Keratinocyte (primary cell): Measurements from ENCODE around the gene OR10C1. TPM values are rescaled to one million over a fixed set of nuclear protein-coding genes. Genes with fewer than 3 reads are reported as not detected.
"Not testable (repeated sequence)": the region's sequence is repeated elsewhere in the genome, so short reads cannot be mapped to it uniquely, and the experiment has no call there.

Experiments
- DNase-seq: peaks from one replicate; pipeline ENCODE4 v3.0.0-alpha.2; 2011; ENCODE audit warnings: low read depth, missing footprints, low spot score
- FAIRE-seq: peaks from 2 replicates; lab custom pipeline; 2011; peaks lifted over from hg19 to GRCh38; lab: Jason Lieb, UNC
- H2AFZ ChIP-seq: 2 replicates; pipeline ENCODE4 v1.6.0; 2012; ENCODE audit warnings: low read length, control low read depth, inconsistent platforms; ENCODE audit not compliant: control insufficient read depth
- H3K27ac ChIP-seq: 2 replicates; pipeline ENCODE4 v1.5.1; 2011; ENCODE audit warnings: low read length; ENCODE audit not compliant: control insufficient read depth, insufficient read depth
- H3K27me3 ChIP-seq: 3 replicates; pipeline ENCODE4 v1.6.0; 2011; ENCODE audit warnings: low read length; ENCODE audit not compliant: control insufficient read depth, insufficient read depth; ENCODE audit errors: extremely low read depth
- H3K36me3 ChIP-seq, 2 experiments: 2 replicates in 1 of 2; 3 replicates in 1 of 2; pipeline ENCODE4 v1.5.1; 2011; ENCODE audit warnings: low read length in 2 of 2, mild to moderate bottlenecking in 1 of 2; ENCODE audit not compliant: control insufficient read depth in 2 of 2, insufficient read depth in 2 of 2; ENCODE audit errors: extremely low read depth in 1 of 2
- H3K4me1 ChIP-seq: 3 replicates; pipeline ENCODE4 v1.5.1; 2011; ENCODE audit warnings: low read length; ENCODE audit not compliant: control insufficient read depth, insufficient read depth; ENCODE audit errors: extremely low read depth
- H3K4me2 ChIP-seq: 3 replicates; pipeline ENCODE4 v1.6.0; 2011; ENCODE audit warnings: low read depth, low read length; ENCODE audit not compliant: control insufficient read depth, insufficient read depth; ENCODE audit errors: extremely low read depth
- H3K4me3 ChIP-seq, 3 experiments: fragments of 200-600 bp in 1 of 3; sonication (generic) in 1 of 3; 2 replicates in 2 of 3; 3 replicates in 1 of 3; pipeline ENCODE4 v1.5.1; 2011 to 2016; ENCODE audit warnings: low read length in 3 of 3, mild to moderate bottlenecking in 3 of 3, control low read depth in 2 of 3, inconsistent platforms in 1 of 3, low read depth in 1 of 3, mixed read lengths in 1 of 3, mixed run types in 1 of 3, moderate library complexity in 1 of 3; ENCODE audit not compliant: control insufficient read depth in 2 of 3, insufficient read depth in 2 of 3; ENCODE audit errors: extremely low read depth in 1 of 3
- H3K79me2 ChIP-seq: 2 replicates; pipeline ENCODE4 v1.6.0; 2012; ENCODE audit warnings: low read length; ENCODE audit not compliant: control insufficient read depth, insufficient read depth
- H3K9ac ChIP-seq: 3 replicates; pipeline ENCODE4 v1.6.0; 2011; ENCODE audit warnings: low read length; ENCODE audit not compliant: control insufficient read depth, insufficient read depth; ENCODE audit errors: extremely low read depth
- H3K9me1 ChIP-seq: 3 replicates; pipeline ENCODE4 v1.6.0; 2011; ENCODE audit warnings: low read length; ENCODE audit not compliant: control insufficient read depth, insufficient read depth; ENCODE audit errors: extremely low read depth
- H3K9me3 ChIP-seq: 2 replicates; pipeline ENCODE4 v1.5.1; 2012; ENCODE audit warnings: low read depth, low read length; ENCODE audit not compliant: control insufficient read depth
- H4K20me1 ChIP-seq: 3 replicates; pipeline ENCODE4 v1.6.0; 2011; ENCODE audit warnings: low read length; ENCODE audit not compliant: control insufficient read depth, insufficient read depth; ENCODE audit errors: extremely low read depth
- EZH2 ChIP-seq: IDR thresholded peaks from one replicate; pipeline ENCODE4 v1.6.1; 2012; ENCODE audit warnings: inconsistent platforms, mild to moderate bottlenecking, low read length, moderate library complexity
- dilution Hi-C: fragments of 300-500 bp; cut with MboI; formaldehyde crosslinking; loops from one replicate; pipeline ENCODE4 v1.7.0; 2020; ENCODE audit warnings: low sequenced_read_pairs; ENCODE audit not compliant: extremely low pct_ligation_motif_present
- polyA plus RNA-seq, 5 experiments: library from polyadenylated mRNA; depleted of rRNA in 3 of 5; stranded (reverse) in 3 of 5; stranded (forward) in 1 of 5; unstranded in 1 of 5; fragments of >200 nt; gene quantifications; 1 replicate in 1 of 5; 2 replicates in 3 of 5; 3 replicates in 1 of 5; pipeline versions ENCODE4 v1.2.1 to v1.2.3, GENCODE V29; 2011 to 2012; ENCODE audit warnings: missing spikeins in 2 of 5, low read depth in 1 of 5, low replicate concordance in 1 of 5
- TF ChIP-seq, protein P1 (sequence below), 3 experiments: IDR thresholded peaks in 1 of 3; conservative IDR thresholded peaks in 1 of 3; optimal IDR thresholded peaks in 1 of 3; 2 replicates in 2 of 3; 3 replicates in 1 of 3; pipeline versions ENCODE3 to v1.5.1; 2011; ENCODE audit warnings: low read length in 3 of 3, mild to moderate bottlenecking in 3 of 3, moderate library complexity in 2 of 3, control low read depth in 1 of 3, inconsistent platforms in 1 of 3; ENCODE audit not compliant: insufficient read depth in 2 of 3; ENCODE audit errors: extremely low read depth in 1 of 3

The OR10C1 gene
- polyA plus RNA-seq, 1 donor (not counting 4 experiments of a cell fraction or from before 2014, with no cell fraction given), result not detected

DNA sequence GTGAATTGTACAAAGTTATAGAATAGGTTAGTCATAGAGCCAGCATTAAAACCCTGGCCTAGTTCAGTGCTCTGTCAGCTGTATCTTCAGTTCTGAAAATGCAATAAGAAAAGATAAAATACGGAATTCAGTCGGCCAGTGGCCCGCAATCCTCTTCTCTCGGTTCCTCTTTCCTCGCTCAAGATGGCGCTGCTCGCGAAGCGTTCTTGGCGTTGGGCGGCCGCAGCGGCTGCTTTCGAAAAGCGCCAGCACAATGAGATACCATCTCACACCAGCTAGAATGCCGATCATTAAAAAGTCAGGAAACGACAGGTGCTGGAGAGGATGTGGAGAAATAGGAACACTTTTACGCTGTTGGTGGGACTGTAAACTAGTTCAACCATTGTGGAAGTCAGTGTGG, 2.4 kb upstream of the OR10C1 start:
- H3K9ac ChIP-seq, H3K36me3 ChIP-seq, H4K20me1 ChIP-seq, H3K4me3 ChIP-seq, H3K27ac ChIP-seq, H2AFZ ChIP-seq, H3K79me2 ChIP-seq, FAIRE-seq, H3K9me1 ChIP-seq, H3K9me3 ChIP-seq, dilution Hi-C loops, H3K4me1 ChIP-seq, DNase-seq, H3K4me2 ChIP-seq, H3K27me3 ChIP-seq: not testable (repeated sequence)
- TF ChIP-seq, protein P1, sequence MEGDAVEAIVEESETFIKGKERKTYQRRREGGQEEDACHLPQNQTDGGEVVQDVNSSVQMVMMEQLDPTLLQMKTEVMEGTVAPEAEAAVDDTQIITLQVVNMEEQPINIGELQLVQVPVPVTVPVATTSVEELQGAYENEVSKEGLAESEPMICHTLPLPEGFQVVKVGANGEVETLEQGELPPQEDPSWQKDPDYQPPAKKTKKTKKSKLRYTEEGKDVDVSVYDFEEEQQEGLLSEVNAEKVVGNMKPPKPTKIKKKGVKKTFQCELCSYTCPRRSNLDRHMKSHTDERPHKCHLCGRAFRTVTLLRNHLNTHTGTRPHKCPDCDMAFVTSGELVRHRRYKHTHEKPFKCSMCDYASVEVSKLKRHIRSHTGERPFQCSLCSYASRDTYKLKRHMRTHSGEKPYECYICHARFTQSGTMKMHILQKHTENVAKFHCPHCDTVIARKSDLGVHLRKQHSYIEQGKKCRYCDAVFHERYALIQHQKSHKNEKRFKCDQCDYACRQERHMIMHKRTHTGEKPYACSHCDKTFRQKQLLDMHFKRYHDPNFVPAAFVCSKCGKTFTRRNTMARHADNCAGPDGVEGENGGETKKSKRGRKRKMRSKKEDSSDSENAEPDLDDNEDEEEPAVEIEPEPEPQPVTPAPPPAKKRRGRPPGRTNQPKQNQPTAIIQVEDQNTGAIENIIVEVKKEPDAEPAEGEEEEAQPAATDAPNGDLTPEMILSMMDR (optimal IDR thresholded peaks at IDR 0.05 in 1 of 3, IDR thresholded peaks at IDR 0.05 in 1 of 3, conservative IDR thresholded peaks at IDR 0.05 in 1 of 3; ENCODE audit: extremely low read depth in 1 of 3, insufficient read depth in 2 of 3, low read length in 3 of 3), result peak in 1 of 3 experiments; percentile 24

DNA sequence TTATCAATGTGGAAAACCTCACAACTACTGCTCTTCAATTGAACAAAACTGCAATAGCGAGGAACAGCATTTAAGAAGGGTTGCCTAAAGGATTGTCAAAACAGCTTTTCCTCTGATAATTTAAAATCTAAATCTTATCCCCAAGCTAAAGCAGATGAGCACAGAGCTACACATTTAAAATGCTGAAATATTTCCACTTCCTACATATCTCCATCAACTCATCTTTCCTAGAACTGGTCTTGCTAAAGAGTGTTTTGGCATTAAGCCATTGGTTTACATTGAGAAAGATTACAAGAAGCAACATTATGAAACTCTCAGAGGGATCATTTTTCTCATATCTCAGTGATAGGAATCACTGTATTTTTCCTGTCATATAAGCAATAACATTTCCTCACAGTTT, 3.6 kb downstream of the OR10C1 start:
- H3K36me3 ChIP-seq, result no peaks in the 10 kb centered on the region
- peaks cover 5% of the 10 kb centered on the region for H3K4me1 ChIP-seq
- no peaks in the 10 kb centered on the region for H3K9me3 ChIP-seq
- H3K27ac ChIP-seq, result no peak overlapping the region
- no peaks in the 10 kb centered on the region for H3K27me3 ChIP-seq
- H3K9me1 ChIP-seq, result no peaks in the 10 kb centered on the region
- no peaks in the 10 kb centered on the region for H4K20me1 ChIP-seq
- DNase-seq (no peak), FAIRE-seq (no peak)
- TF ChIP-seq, protein P1 (optimal IDR thresholded peaks at IDR 0.05 in 1 of 3, IDR thresholded peaks at IDR 0.05 in 1 of 3, conservative IDR thresholded peaks at IDR 0.05 in 1 of 3; ENCODE audit: extremely low read depth in 1 of 3, insufficient read depth in 2 of 3, low read length in 3 of 3), result no peak
- TF ChIP-seq EZH2, result no peak
- no peak overlapping the region for H2AFZ ChIP-seq
- H3K79me2 ChIP-seq, result no peaks in the 10 kb centered on the region
- no peak overlapping the region for H3K4me3 ChIP-seq
- H3K4me2 ChIP-seq, result no peak overlapping the region
- H3K9ac ChIP-seq, result no peak overlapping the region
- dilution Hi-C loops, result no loop called here

GRCh38 chr6:29444031-29444430, 4.9 kb downstream of the OR10C1 start:
- H3K9me1 ChIP-seq, dilution Hi-C loops, DNase-seq, H3K27me3 ChIP-seq, H3K9ac ChIP-seq, H4K20me1 ChIP-seq, H3K4me2 ChIP-seq, H3K36me3 ChIP-seq, H3K9me3 ChIP-seq, H3K27ac ChIP-seq, FAIRE-seq, H3K4me1 ChIP-seq, H2AFZ ChIP-seq, H3K79me2 ChIP-seq, H3K4me3 ChIP-seq: not testable (repeated sequence)
